Mesendoderm (in vitro differentiated cells): Measurements from ENCODE around the gene UBXN4.

ENCODE experiments used
- DNase-seq: peaks from one replicate; pipeline ENCODE4 v3.0.0; 2013
- H2AK5ac ChIP-seq: 2 replicates; pipeline ENCODE4 v1.6.1; 2013; ENCODE audit warnings: low read length, inconsistent platforms
- H2BK120ac ChIP-seq: 2 replicates; pipeline ENCODE4 v1.6.1; 2013; ENCODE audit warnings: low read depth, mild to moderate bottlenecking, low read length, moderate library complexity, mixed read lengths
- H2BK15ac ChIP-seq: replicated peaks from 2 replicates; pipeline ENCODE4 v1.6.1; 2013; ENCODE audit warnings: low read depth, mild to moderate bottlenecking, moderate library complexity
- H2BK5ac ChIP-seq: 2 replicates; pipeline ENCODE4 v1.6.1; 2013; ENCODE audit warnings: low read length, inconsistent platforms
- H3K18ac ChIP-seq: 2 replicates; pipeline ENCODE4 v1.6.1; 2013; ENCODE audit warnings: mild to moderate bottlenecking, low read length, mixed read lengths
- H3K23ac ChIP-seq: one replicate; pipeline ENCODE4 v1.6.1; 2013; ENCODE audit warnings: low read length
- H3K27ac ChIP-seq: 2 replicates; pipeline ENCODE4 v1.5.1; 2013; ENCODE audit warnings: low read depth, mild to moderate bottlenecking, inconsistent platforms, low read length, moderate library complexity
- H3K27me3 ChIP-seq: 2 replicates; pipeline ENCODE4 v1.6.1; 2013; ENCODE audit warnings: low read length, control low read depth, mild to moderate bottlenecking, inconsistent platforms; ENCODE audit not compliant: insufficient read depth, poor library complexity
- H3K36me3 ChIP-seq: 2 replicates; pipeline ENCODE4 v1.6.1; 2013; ENCODE audit warnings: low read length, inconsistent platforms; ENCODE audit not compliant: control insufficient read depth, insufficient read depth
- H3K4ac ChIP-seq: one replicate; pipeline ENCODE4 v1.6.1; 2013; ENCODE audit warnings: low read depth, mild to moderate bottlenecking, low read length, moderate library complexity
- H3K4me1 ChIP-seq: 2 replicates; pipeline ENCODE4 v1.6.1; 2013; ENCODE audit warnings: low read depth, low read length, inconsistent platforms; ENCODE audit not compliant: control insufficient read depth
- H3K4me2 ChIP-seq: 2 replicates; pipeline ENCODE4 v1.6.1; 2013; ENCODE audit warnings: low read length
- H3K4me3 ChIP-seq: 2 replicates; pipeline ENCODE4 v1.5.1; 2013; ENCODE audit warnings: mild to moderate bottlenecking, low read length
- H3K56ac ChIP-seq: one replicate; pipeline ENCODE4 v1.6.1; 2013; ENCODE audit warnings: low read length
- H3K79me1 ChIP-seq: 2 replicates; pipeline ENCODE4 v1.6.1; 2013; ENCODE audit warnings: low read length, inconsistent platforms
- H3K79me2 ChIP-seq: 2 replicates; pipeline ENCODE4 v1.6.1; 2013; ENCODE audit warnings: mild to moderate bottlenecking, low read length; ENCODE audit not compliant: control insufficient read depth, insufficient read depth
- H3K9ac ChIP-seq: 2 replicates; pipeline ENCODE4 v1.6.1; 2013; ENCODE audit warnings: low read length, inconsistent platforms
- H4K5ac ChIP-seq: one replicate; pipeline ENCODE4 v1.6.1; 2013; ENCODE audit warnings: low read length
- H4K8ac ChIP-seq: one replicate; pipeline ENCODE4 v1.6.1; 2013; ENCODE audit warnings: low read depth, mild to moderate bottlenecking, control low read depth, low read length, moderate library complexity
- WGBS: extraction: QIAGEN DNeasy Blood & Tissue Kit; methylation state at CpG from one replicate; pipeline ENCODE4 v1.1.7; 2013; ENCODE audit warnings: low lambda C conversion rate, missing lambda C conversion rate; ENCODE audit not compliant: insufficient coverage; ENCODE audit errors: extremely low coverage; 5-methylcytosine and 5-hydroxymethylcytosine counted together

The UBXN4 gene

GRCh38 chr2:135825550-135826176 is 84.0 kb downstream of the UBXN4 start:
- no peak for DNase-seq
- no peak overlapping the region for H3K56ac ChIP-seq
- no peak overlapping the region for H3K27ac ChIP-seq
- no peak overlapping the region for H3K4ac ChIP-seq
- no peak overlapping the region for H4K5ac ChIP-seq
- H2AK5ac ChIP-seq, result no peak overlapping the region
- H3K18ac ChIP-seq, result no peak overlapping the region
- H3K4me1 ChIP-seq, result no peaks in the 10 kb centered on the region
- H3K23ac ChIP-seq, result no peak overlapping the region
- no CpG with 5 or more reads among the region's 11 CpGs for WGBS
- no peaks in the 10 kb centered on the region for H3K36me3 ChIP-seq
- no peak overlapping the region for H2BK15ac ChIP-seq
- H3K4me2 ChIP-seq, result no peak overlapping the region
- no peak overlapping the region for H2BK5ac ChIP-seq
- no peaks in the 10 kb centered on the region for H3K79me2 ChIP-seq
- H2BK120ac ChIP-seq, result no peak overlapping the region
- no peaks in the 10 kb centered on the region for H3K79me1 ChIP-seq
- H3K27me3 ChIP-seq, result no peaks in the 10 kb centered on the region
- no peak overlapping the region for H3K4me3 ChIP-seq
- H3K9ac ChIP-seq, result no peak overlapping the region
- H4K8ac ChIP-seq, result no peak overlapping the region

DNA sequence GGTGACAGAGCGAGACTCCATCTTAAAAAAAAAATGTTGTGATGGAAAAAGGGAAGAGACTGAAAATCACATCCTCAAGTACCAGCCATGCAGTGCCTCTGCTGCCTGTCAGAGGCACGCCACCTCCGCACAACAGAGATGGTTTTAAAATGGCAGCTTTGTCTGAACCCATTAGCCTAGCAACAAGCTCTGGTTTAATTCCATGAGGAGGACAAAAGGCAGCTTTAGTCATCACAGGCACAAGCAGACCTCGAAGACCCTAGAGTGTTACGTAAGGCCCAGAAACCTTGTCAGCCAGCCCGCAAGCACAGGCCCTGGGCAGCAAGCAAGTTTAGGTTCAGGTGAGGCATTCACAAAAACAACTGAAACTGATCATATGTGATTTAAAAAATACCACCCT is 84.9 kb downstream of the UBXN4 start:
- Histone ChIP-seq H3K23ac (no peak overlapping the region), H2AK5ac (no peak overlapping the region), H4K5ac (no peak overlapping the region), H3K56ac (no peak overlapping the region), H3K4me1 (no peaks in the 10 kb centered on the region), H3K9ac (no peak overlapping the region), H3K36me3 (no peaks in the 10 kb centered on the region), H3K4me3 (no peak overlapping the region), H3K27ac (no peak overlapping the region), H3K27me3 (no peaks in the 10 kb centered on the region), H4K8ac (no peak overlapping the region), H2BK15ac (no peak overlapping the region), H3K79me1 (no peaks in the 10 kb centered on the region), H3K79me2 (no peaks in the 10 kb centered on the region), H2BK120ac (no peak overlapping the region), H3K4me2 (no peak overlapping the region), H3K18ac (no peak overlapping the region), H2BK5ac (no peak overlapping the region), H3K4ac (no peak overlapping the region)
- no peak for DNase-seq
- no CpG with 5 or more reads among the region's 6 CpGs for WGBS

- Histone ChIP-seq H3K36me3 (no peaks in the 10 kb centered on the region), H3K56ac (no peak overlapping the region), H3K79me2 (no peaks in the 10 kb centered on the region), H2BK5ac (no peak overlapping the region), H4K5ac (no peak overlapping the region), H3K4me3 (no peak overlapping the region), H3K27ac (no peak overlapping the region), H3K4me2 (no peak overlapping the region), H3K9ac (no peak overlapping the region), H2AK5ac (no peak overlapping the region), H3K27me3 (no peaks in the 10 kb centered on the region), H3K4me1 (no peaks in the 10 kb centered on the region), H3K79me1 (no peaks in the 10 kb centered on the region), H2BK120ac (no peak overlapping the region), H2BK15ac (no peak overlapping the region), H3K23ac (no peak overlapping the region), H4K8ac (no peak overlapping the region), H3K18ac (no peak overlapping the region), H3K4ac (no peak overlapping the region)
- WGBS, result no CpG with 5 or more reads among the region's 13 CpGs
- no peak for DNase-seq
These were observed 87.9 kb downstream of the UBXN4 start for GRCh38 chr2:135829378-135830135.

- no peak overlapping the region for H3K4me2 ChIP-seq
- H3K27me3 ChIP-seq, result no peaks in the 10 kb centered on the region
These were observed 89.6 kb downstream of the UBXN4 start for GRCh38 chr2:135831180-135831812.

DNA sequence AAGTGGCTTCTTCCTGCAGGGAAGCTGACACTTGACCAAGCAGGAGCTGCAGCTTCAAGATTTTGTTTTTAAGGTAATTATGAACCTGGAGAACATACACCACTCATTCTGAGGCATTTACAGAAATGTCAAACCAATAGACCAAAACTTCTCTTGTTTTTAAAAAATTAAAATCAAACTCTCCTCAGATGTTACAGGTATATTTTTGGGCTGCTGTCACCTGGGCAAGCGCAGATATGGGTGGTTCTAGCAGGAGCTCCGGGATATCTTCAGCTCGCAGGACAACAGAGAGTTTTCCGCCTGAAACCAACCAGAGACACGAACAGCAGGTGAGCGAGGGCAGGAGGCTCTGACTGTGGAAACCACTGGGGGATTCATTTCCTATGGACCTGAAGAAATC is 91.2 kb downstream of the UBXN4 start:
- no peaks in the 10 kb centered on the region for H3K79me1 ChIP-seq
- no peak overlapping the region for H3K56ac ChIP-seq
- no peaks in the 10 kb centered on the region for H3K79me2 ChIP-seq
- H2BK5ac ChIP-seq, result no peak overlapping the region
- no peaks in the 10 kb centered on the region for H3K27me3 ChIP-seq
- no peak overlapping the region for H3K23ac ChIP-seq
- H2AK5ac ChIP-seq, result no peak overlapping the region
- H3K4me3 ChIP-seq, result no peak overlapping the region
- DNase-seq, result no peak
- H3K9ac ChIP-seq, result no peak overlapping the region
- H4K5ac ChIP-seq, result no peak overlapping the region
- H4K8ac ChIP-seq, result no peak overlapping the region
- no peaks in the 10 kb centered on the region for H3K4me1 ChIP-seq
- no peak overlapping the region for H3K4ac ChIP-seq
- H3K18ac ChIP-seq, result no peak overlapping the region
- H3K4me2 ChIP-seq, result no peak overlapping the region
- WGBS, result no CpG with 5 or more reads among the region's 6 CpGs
- H3K36me3 ChIP-seq, result no peaks in the 10 kb centered on the region
- H2BK15ac ChIP-seq, result no peak overlapping the region
- H2BK120ac ChIP-seq, result no peak overlapping the region
- H3K27ac ChIP-seq, result no peak overlapping the region

More at GRCh38 chr2:135831180-135831812, 89.6 kb downstream of the UBXN4 start:
- Histone ChIP-seq H4K5ac (no peak overlapping the region), H2BK5ac (no peak overlapping the region), H2BK120ac (no peak overlapping the region), H3K9ac (no peak overlapping the region), H3K4ac (no peak overlapping the region), H2AK5ac (no peak overlapping the region), H3K18ac (no peak overlapping the region), H3K79me1 (no peaks in the 10 kb centered on the region), H3K36me3 (no peaks in the 10 kb centered on the region), H3K23ac (no peak overlapping the region), H3K4me1 (no peaks in the 10 kb centered on the region), H3K27ac (no peak overlapping the region), H3K4me3 (no peak overlapping the region), H3K79me2 (no peaks in the 10 kb centered on the region), H2BK15ac (no peak overlapping the region), H3K56ac (no peak overlapping the region), H4K8ac (no peak overlapping the region)
- no peak for DNase-seq
- WGBS, result no CpG with 5 or more reads among the region's 14 CpGs
